Activated naive CD8-positive, alpha-beta T cell treated with anti-CD3 and anti-CD28 coated beads for 36 hours (primary cell): ENCODE measurements around the gene PNPLA2. TPM values are rescaled to one million over a fixed set of nuclear protein-coding genes. Genes with fewer than 3 reads are reported as not detected.

Source experiments
- DNase-seq: peaks from one replicate; pipeline ENCODE4 v3.0.0; 2021
- H3K27ac Mint-ChIP-seq: one replicate; pipeline ENCODE4 v1.8.0; 2022; ENCODE audit warnings: mild to moderate bottlenecking, moderate library complexity, mixed read lengths
- H3K27me3 Mint-ChIP-seq: one replicate; pipeline ENCODE4 v1.8.0; 2022; ENCODE audit warnings: mild to moderate bottlenecking, mixed read lengths
- H3K36me3 Mint-ChIP-seq: one replicate; pipeline ENCODE4 v1.8.0; 2021; ENCODE audit warnings: mild to moderate bottlenecking, mixed read lengths
- H3K4me1 Mint-ChIP-seq: one replicate; pipeline ENCODE4 v1.8.0; 2021; ENCODE audit warnings: mixed read lengths
- H3K4me3 Mint-ChIP-seq: one replicate; pipeline ENCODE4 v1.8.0; 2022; ENCODE audit warnings: mild to moderate bottlenecking, moderate library complexity, mixed read lengths
- H3K9me3 Mint-ChIP-seq: one replicate; pipeline ENCODE4 v1.8.0; 2022; ENCODE audit warnings: mixed read lengths
- total RNA-seq, 2 experiments: library from RNA; stranded (reverse); gene quantifications; one replicate each; pipeline ENCODE4 v1.2.3, GENCODE V29; 2021

The PNPLA2 gene
- total RNA-seq, 2 experiments from 2014 or later: 32.7 to 34.7 TPM

GRCh38 chr11:836274-836673 lies 17.6 kb downstream of the PNPLA2 start:
- peaks cover 7% of the 10 kb centered on the region for H3K27me3 Mint-ChIP-seq
- no peak overlapping the region for H3K27ac Mint-ChIP-seq
- no peak for DNase-seq
- H3K36me3 Mint-ChIP-seq: peaks cover 11% of the 10 kb centered on the region
- no peak overlapping the region for H3K4me3 Mint-ChIP-seq
- H3K9me3 Mint-ChIP-seq: no peaks in the 10 kb centered on the region
- peaks cover 24% of the 10 kb centered on the region for H3K4me1 Mint-ChIP-seq

DNA sequence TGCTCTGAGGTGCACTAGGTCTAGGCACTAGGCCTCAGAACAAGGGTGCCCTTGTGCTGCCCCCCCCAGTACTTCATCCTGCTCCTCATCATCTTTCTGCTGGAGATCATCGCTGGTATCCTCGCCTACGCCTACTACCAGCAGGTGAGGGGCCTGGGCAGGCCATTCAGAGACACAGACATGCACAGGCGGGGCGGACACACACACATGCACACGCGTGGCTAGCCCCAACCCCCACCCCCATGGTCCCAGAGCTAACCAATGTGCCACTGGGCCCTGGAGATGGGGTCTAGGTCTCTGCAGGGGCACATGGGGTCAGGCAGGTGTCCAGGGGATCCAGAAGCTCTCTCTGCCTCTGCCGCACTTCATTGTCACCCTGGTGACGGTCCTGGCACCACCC lies 18.0 kb downstream of the PNPLA2 start:
- Mint-ChIP-seq H3K9me3 (no peaks in the 10 kb centered on the region), H3K36me3 (peaks cover 11% of the 10 kb centered on the region), H3K4me3 (no peak overlapping the region), H3K4me1 (peaks cover 24% of the 10 kb centered on the region), H3K27ac (no peak overlapping the region), H3K27me3 (peaks cover 3% of the 10 kb centered on the region)
- DNase-seq: no peak

GRCh38 chr11:837189-837989 lies 18.7 kb downstream of the PNPLA2 start:
- DNase-seq: no peak
- H3K27ac Mint-ChIP-seq: no peak overlapping the region
- no peaks in the 10 kb centered on the region for H3K27me3 Mint-ChIP-seq
- peaks cover 11% of the 10 kb centered on the region for H3K36me3 Mint-ChIP-seq
- H3K4me1 Mint-ChIP-seq: peaks cover 22% of the 10 kb centered on the region
- no peaks in the 10 kb centered on the region for H3K9me3 Mint-ChIP-seq
- H3K4me3 Mint-ChIP-seq: no peak overlapping the region

GRCh38 chr11:837990-838307 lies 19.2 kb downstream of the PNPLA2 start:
- H3K9me3 Mint-ChIP-seq: no peaks in the 10 kb centered on the region
- no peak for DNase-seq
- peaks cover 11% of the 10 kb centered on the region for H3K36me3 Mint-ChIP-seq
- no peak overlapping the region for H3K4me3 Mint-ChIP-seq
- H3K27ac Mint-ChIP-seq: no peak overlapping the region
- peaks cover 22% of the 10 kb centered on the region for H3K4me1 Mint-ChIP-seq
- H3K27me3 Mint-ChIP-seq: no peaks in the 10 kb centered on the region

- Mint-ChIP-seq H3K4me3 (no peak overlapping the region), H3K4me1 (peaks cover 25% of the 10 kb centered on the region), H3K27me3 (no peaks in the 10 kb centered on the region), H3K36me3 (peaks cover 11% of the 10 kb centered on the region), H3K9me3 (no peaks in the 10 kb centered on the region), H3K27ac (no peak overlapping the region)
- DNase-seq: no peak
Observed at GRCh38 chr11:838441-839279, 19.9 kb downstream of the PNPLA2 start.

- H3K36me3 Mint-ChIP-seq: peaks cover 11% of the 10 kb centered on the region
- no peak overlapping the region for H3K27ac Mint-ChIP-seq
- H3K9me3 Mint-ChIP-seq: no peaks in the 10 kb centered on the region
- H3K27me3 Mint-ChIP-seq: no peaks in the 10 kb centered on the region
- no peak for DNase-seq
- peaks cover 24% of the 10 kb centered on the region for H3K4me1 Mint-ChIP-seq
- no peak overlapping the region for H3K4me3 Mint-ChIP-seq
Observed at GRCh38 chr11:839280-839623, 20.5 kb downstream of the PNPLA2 start.

GRCh38 chr11:839875-840617 lies 21.3 kb downstream of the PNPLA2 start:
- Mint-ChIP-seq H3K4me3 (peak overlapping the region; percentile 86), H3K27ac (peak overlapping the region; percentile 46), H3K4me1 (peaks cover 22% of the 10 kb centered on the region), H3K36me3 (peaks cover 11% of the 10 kb centered on the region), H3K27me3 (no peaks in the 10 kb centered on the region), H3K9me3 (no peaks in the 10 kb centered on the region)
- no peak for DNase-seq

- peak overlapping the region; percentile 85 for H3K27ac Mint-ChIP-seq
- DNase-seq: no peak
- H3K36me3 Mint-ChIP-seq: peaks cover 11% of the 10 kb centered on the region
- H3K4me1 Mint-ChIP-seq: peaks cover 21% of the 10 kb centered on the region
- H3K9me3 Mint-ChIP-seq: no peaks in the 10 kb centered on the region
- peak overlapping the region; percentile 86 for H3K4me3 Mint-ChIP-seq
- H3K27me3 Mint-ChIP-seq: no peaks in the 10 kb centered on the region
Observed at GRCh38 chr11:841981-842369, 23.3 kb downstream of the PNPLA2 start.

- H3K27me3 Mint-ChIP-seq: no peaks in the 10 kb centered on the region
- H3K4me1 Mint-ChIP-seq: peaks cover 21% of the 10 kb centered on the region
- peak within 1 kb of the TSS; percentile 85 for H3K27ac Mint-ChIP-seq
- peak within 1 kb of the TSS; percentile 86 for H3K4me3 Mint-ChIP-seq
- no peaks in the 10 kb centered on the region for H3K9me3 Mint-ChIP-seq
- H3K36me3 Mint-ChIP-seq: peaks cover 11% of the 10 kb centered on the region
- DNase-seq: peak; percentile 91
Observed at GRCh38 chr11:842370-843002, 23.8 kb downstream of the PNPLA2 start, which contains the start of the genes POLR2L and TSPAN4. TSS of gene POLR2L (minus strand) at chr11:842529. CDS start at chr11:842508, 21 bp downstream. TSS of gene TSPAN4 (plus strand) at chr11:842852. CDS start at chr11:850305, 7,453 bp downstream.

DNA sequence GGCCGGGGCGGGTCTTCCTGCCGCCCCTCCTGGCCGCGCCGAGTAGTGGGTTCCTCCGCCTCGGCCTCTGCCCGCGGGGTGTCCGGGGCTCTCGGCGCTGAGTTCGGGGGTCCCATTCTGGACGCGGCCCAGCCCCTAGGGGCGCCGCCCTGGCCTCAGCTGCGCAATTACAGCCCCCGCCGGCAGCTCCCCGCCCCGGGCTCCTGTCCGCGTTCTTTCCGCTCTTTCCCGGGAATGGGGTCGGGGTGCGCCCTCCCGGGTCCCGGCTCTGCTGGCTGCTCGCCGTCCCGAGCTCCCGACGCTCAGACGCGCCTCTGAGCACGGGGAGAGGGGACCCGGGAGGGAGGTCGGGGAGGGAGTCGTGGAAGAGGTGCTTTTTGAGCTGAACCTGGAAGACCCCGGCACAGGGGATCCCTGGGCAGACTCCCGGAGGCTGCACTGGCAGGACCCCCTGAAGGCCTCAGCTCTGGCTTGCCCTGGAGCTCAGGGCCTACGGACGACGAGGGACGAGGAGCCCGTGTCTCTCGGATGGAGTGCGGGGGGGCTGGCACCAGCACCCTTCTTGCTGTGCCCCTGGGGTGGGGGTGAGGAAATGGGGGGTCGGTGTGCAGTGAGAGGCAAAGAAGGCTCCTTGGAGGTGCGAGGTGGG lies 24.5 kb downstream of the PNPLA2 start:
- Mint-ChIP-seq H3K4me1 (peaks cover 21% of the 10 kb centered on the region), H3K27ac (peak overlapping the region; percentile 16), H3K4me3 (peak overlapping the region; percentile 84), H3K27me3 (no peaks in the 10 kb centered on the region), H3K36me3 (peaks cover 11% of the 10 kb centered on the region), H3K9me3 (no peaks in the 10 kb centered on the region)
- DNase-seq: no peak

GRCh38 chr11:843818-844692 lies 25.3 kb downstream of the PNPLA2 start:
- H3K4me1 Mint-ChIP-seq: peaks cover 25% of the 10 kb centered on the region
- peak overlapping the region; percentile 84 for H3K4me3 Mint-ChIP-seq
- peaks cover 9% of the 10 kb centered on the region for H3K36me3 Mint-ChIP-seq
- DNase-seq: no peak
- H3K27me3 Mint-ChIP-seq: no peaks in the 10 kb centered on the region
- peak overlapping the region; percentile 16 for H3K27ac Mint-ChIP-seq
- H3K9me3 Mint-ChIP-seq: no peaks in the 10 kb centered on the region

DNA sequence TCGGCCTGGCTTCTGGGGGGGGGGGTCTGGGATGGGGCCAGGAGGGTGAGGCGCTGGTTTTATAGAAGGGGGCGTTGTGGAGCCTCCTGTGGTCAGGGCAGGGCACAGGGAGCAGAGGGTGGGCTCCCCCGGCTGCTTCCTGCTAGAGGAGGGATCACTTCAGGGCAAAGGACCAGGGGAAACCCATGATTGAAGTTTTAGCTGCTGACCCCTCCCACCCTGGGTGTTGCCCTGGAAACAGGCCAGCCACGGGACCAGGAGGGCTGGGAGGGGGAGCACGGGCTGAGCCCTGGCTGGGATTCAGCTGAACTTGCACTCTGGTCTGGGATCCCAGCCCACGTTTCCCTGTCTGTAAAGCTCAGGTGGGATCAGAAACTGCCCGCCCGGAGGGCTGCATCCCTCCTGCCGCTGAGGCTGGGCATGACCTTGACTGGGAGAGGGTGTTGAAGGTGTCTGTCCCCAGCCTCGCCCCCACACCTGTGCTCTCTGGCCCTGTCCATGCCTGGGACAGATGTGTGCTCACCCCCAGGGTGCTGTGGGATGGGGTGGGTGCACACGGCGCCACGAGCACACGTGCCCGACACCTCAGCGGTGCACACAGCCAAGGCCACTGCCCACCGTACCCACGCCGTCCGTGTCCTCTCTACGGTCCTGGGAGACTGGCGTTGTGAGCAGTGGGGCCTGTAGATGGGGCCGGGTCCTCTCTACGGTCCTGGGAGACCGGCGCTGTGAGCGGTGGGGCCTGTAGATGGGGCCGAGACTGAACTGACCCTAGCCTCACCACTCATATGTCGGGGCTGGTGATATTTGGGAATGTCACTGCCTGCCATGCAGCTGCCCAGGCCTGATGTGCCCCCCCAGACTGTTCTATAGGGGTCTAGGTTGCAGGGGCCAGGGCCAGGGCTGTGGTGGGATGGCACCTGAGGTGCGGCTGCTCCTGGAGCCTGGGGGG lies 26.3 kb downstream of the PNPLA2 start:
- H3K27me3 Mint-ChIP-seq: no peaks in the 10 kb centered on the region
- DNase-seq: peak; percentile 56
- H3K27ac Mint-ChIP-seq: no peak overlapping the region
- H3K9me3 Mint-ChIP-seq: no peaks in the 10 kb centered on the region
- peaks cover 6% of the 10 kb centered on the region for H3K36me3 Mint-ChIP-seq
- H3K4me3 Mint-ChIP-seq: peak overlapping the region; percentile 37
- H3K4me1 Mint-ChIP-seq: peaks cover 23% of the 10 kb centered on the region
